Immature natural killer cell (primary cell): ENCODE measurements around the gene RGR. TPM values are rescaled to one million over a fixed set of nuclear protein-coding genes. Genes with fewer than 3 reads are reported as not detected.

Experiments used
- DNase-seq, 3 donors: peaks; one replicate each; pipeline ENCODE4 v3.0.0; 2022; ENCODE audit warnings: mixed read lengths in 1 of 3
- H3K27ac Mint-ChIP-seq, 6 donors: one replicate each; pipeline ENCODE4 v1.8.0; 2020; ENCODE audit warnings: mixed read lengths in 6 of 6, mild to moderate bottlenecking in 5 of 6, inconsistent platforms in 4 of 6, moderate library complexity in 3 of 6
- H3K27me3 Mint-ChIP-seq, 3 donors: one replicate each; pipeline ENCODE4 v1.8.0; 2020 to 2021; ENCODE audit warnings: low read depth in 3 of 3, mild to moderate bottlenecking in 3 of 3, mixed read lengths in 3 of 3, moderate library complexity in 3 of 3, inconsistent platforms in 1 of 3
- H3K36me3 Mint-ChIP-seq, 3 donors: one replicate each; pipeline ENCODE4 v1.8.0; 2020; ENCODE audit warnings: mixed read lengths in 3 of 3, inconsistent platforms in 2 of 3, mild to moderate bottlenecking in 2 of 3
- H3K4me1 Mint-ChIP-seq, 2 donors: one replicate each; pipeline ENCODE4 v1.8.0; 2020; ENCODE audit warnings: inconsistent platforms in 2 of 2, mild to moderate bottlenecking in 2 of 2, mixed read lengths in 2 of 2, moderate library complexity in 1 of 2
- H3K4me3 Mint-ChIP-seq, 5 donors: one replicate each; pipeline ENCODE4 v1.8.0; 2020; ENCODE audit warnings: mild to moderate bottlenecking in 5 of 5, mixed read lengths in 5 of 5, inconsistent platforms in 3 of 5, moderate library complexity in 3 of 5
- H3K9me3 Mint-ChIP-seq, 6 donors: one replicate each; pipeline ENCODE4 v1.8.0; 2020; ENCODE audit warnings: mild to moderate bottlenecking in 6 of 6, mixed read lengths in 6 of 6, inconsistent platforms in 4 of 6, moderate library complexity in 3 of 6
- polyA plus RNA-seq, 3 donors: library from polyadenylated mRNA; unstranded; fragments of 300-500 nt; fragmentation: Illumina TruSeq; gene quantifications; one replicate each; pipeline ENCODE4 v1.2.3, GENCODE V29; 2021

RGR gene
- polyA plus RNA-seq, 3 donors from 2014 or later: not detected

DNA sequence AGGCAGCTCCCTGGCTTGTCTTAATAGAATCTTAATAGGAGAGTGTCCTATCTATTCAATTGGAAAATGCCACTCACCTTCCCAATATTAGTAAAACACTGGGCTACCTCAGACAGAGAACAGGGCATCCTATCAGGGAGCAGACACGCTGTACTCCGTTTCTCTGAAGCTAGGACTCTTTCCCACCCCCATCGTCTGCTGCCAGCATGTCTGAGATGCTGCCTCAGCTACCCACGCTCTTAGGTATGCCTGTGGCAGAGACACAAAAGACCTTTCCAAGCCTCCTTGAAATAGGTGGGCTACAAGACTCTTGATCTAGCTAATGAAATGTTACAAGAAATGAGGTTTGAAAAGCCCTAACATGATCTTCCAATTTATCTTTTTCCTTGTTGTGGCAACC lies 17.0 kb upstream of the RGR start:
- peaks cover 0 to 16% (median 7%) of the 10 kb centered on the region in 3 donors for H3K27me3 Mint-ChIP-seq
- no peak overlapping the region for H3K4me3 Mint-ChIP-seq
- DNase-seq: no peak
- no peaks in the 10 kb centered on the region for H3K4me1 Mint-ChIP-seq
- H3K36me3 Mint-ChIP-seq: no peaks in the 10 kb centered on the region
- no peaks in the 10 kb centered on the region for H3K9me3 Mint-ChIP-seq
- no peak overlapping the region for H3K27ac Mint-ChIP-seq

DNA sequence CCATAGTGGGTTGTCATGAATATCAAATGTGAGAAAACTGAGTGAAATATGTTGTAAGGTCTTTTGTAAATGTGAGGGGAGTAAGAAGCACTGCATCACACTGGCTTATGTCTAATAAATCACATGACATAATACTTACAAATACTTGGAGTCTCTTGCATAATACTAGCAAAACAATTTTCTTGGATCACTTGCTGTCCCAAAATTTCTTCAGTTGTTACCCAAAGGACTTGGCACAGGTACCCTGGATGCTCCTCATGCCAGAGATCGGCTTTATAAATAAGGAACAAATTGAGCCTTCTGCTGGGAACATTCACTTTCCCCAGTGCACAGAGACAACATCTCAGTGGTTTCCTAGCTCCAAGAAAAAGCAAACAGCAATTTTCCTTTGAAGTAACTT lies 14.5 kb upstream of the RGR start:
- Mint-ChIP-seq H3K36me3 (no peaks in the 10 kb centered on the region), H3K4me1 (no peaks in the 10 kb centered on the region), H3K27me3 (peaks cover 0 to 12% (median 2%) of the 10 kb centered on the region in 3 donors), H3K9me3 (no peaks in the 10 kb centered on the region), H3K4me3 (no peak overlapping the region), H3K27ac (no peak overlapping the region)
- no peak for DNase-seq

DNA sequence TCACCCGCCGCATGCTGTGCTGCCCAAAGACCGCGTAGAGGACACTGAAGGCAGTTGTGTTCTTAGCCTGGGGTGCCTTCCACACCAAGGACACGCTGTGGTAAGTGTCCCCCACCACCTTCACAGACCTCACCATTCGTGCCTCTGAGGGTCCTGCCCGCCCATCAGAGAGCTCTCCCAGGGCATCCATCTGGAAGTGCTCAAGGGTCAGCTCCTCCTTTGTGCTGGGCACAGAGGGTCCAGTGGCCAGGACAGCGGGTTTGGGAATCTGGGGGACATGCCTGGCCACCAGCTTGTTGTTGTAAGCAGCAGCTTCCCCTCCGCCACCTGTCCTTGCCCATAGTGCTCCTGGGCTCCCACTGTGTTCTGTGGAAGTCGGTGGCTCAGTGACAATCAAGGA lies 12.5 kb upstream of the RGR start:
- no peak overlapping the region for H3K4me3 Mint-ChIP-seq
- peaks cover 2 to 9% (median 9%) of the 10 kb centered on the region in 3 donors for H3K27me3 Mint-ChIP-seq
- no peaks in the 10 kb centered on the region for H3K9me3 Mint-ChIP-seq
- H3K36me3 Mint-ChIP-seq: no peaks in the 10 kb centered on the region
- no peak overlapping the region for H3K27ac Mint-ChIP-seq
- DNase-seq: no peak
- H3K4me1 Mint-ChIP-seq: no peaks in the 10 kb centered on the region

DNA sequence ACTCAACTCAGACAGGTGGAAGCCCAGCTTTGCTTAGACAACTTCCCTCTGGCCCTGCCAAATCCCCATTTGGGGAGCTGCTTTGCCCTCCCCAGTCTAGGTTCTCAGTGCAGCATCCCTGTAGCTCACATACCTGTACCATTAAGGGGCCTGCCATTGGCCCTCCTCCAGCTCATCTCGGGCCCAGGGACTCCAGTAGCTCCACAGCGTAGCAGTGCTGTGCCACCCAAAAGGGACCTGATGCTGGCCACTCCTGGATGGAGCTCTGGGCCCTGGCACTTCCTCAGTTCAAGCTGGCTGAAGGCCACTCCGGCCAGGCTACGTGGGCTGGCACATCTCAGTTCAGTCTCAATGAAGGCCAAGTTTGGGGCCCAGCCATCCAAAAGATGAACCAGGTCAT lies 10.9 kb upstream of the RGR start:
- Mint-ChIP-seq H3K4me1 (no peaks in the 10 kb centered on the region), H3K36me3 (no peaks in the 10 kb centered on the region), H3K27me3 (peaks cover 2 to 11% (median 6%) of the 10 kb centered on the region in 3 donors), H3K27ac (no peak overlapping the region), H3K4me3 (no peak overlapping the region), H3K9me3 (no peaks in the 10 kb centered on the region)
- no peak for DNase-seq

DNA sequence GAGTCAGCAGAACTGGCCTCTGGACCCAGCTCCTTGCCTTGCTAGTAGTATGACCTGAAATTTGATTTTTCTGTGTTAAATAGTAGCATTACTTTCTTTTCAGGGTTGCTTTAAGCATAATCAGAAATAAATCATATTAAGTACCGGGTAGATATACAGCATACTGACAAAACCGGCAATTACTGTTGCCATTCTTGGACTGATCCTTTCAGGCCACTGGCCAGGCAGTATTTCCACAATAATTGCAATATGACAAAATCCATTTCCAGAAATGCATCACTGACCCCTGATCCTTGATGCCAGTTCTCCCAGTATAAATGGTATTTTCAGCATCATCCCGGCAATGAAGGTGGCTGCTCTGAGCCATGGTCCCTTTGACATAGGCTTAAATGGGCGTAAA lies 10.4 kb upstream of the RGR start:
- Mint-ChIP-seq H3K36me3 (no peaks in the 10 kb centered on the region), H3K4me3 (no peak overlapping the region), H3K4me1 (no peaks in the 10 kb centered on the region), H3K27ac (no peak overlapping the region), H3K27me3 (peaks cover 2 to 10% (median 6%) of the 10 kb centered on the region in 3 donors), H3K9me3 (no peaks in the 10 kb centered on the region)
- DNase-seq: no peak

DNA sequence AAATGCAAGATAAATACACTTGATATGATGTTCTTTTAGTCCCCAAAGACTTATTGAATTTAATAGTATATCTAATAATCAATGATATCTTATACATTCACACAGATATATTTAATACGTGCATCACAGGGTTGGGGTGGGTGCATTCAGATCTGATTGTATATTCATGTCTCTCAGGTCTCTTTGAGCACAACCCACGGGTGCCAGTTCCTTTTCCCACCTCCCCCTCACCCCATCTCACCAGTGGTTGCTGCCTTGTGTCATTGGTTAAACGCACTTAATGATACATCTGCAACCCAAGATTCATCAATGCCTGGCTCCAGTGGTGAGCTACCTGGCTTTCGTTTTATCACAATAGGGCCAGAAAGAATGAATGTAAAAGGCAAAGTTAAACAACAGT lies 9.8 kb upstream of the RGR start:
- Mint-ChIP-seq H3K9me3 (no peaks in the 10 kb centered on the region), H3K27me3 (peaks cover 2 to 10% (median 6%) of the 10 kb centered on the region in 3 donors), H3K36me3 (no peaks in the 10 kb centered on the region), H3K4me3 (no peak overlapping the region), H3K4me1 (no peaks in the 10 kb centered on the region), H3K27ac (no peak overlapping the region)
- DNase-seq: no peak

DNA sequence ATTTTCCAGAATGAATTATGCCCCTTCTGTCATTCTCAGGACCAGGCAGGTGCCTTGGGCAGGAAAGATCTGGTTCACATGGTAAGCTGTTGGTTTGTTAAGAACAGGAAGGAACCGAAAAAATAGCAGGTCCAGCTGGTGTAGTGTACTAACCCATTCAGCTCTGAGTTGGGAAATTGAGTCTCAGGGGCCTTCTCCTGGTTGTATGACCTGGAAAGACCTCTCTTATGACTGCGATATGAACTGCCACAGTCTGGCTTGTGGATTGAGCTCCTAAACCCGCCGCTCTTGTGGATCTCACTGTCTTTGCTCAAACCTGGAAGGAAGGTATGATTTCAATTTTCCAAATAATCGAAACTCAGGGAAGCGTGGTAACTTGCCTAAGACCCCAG lies 8.1 kb upstream of the RGR start:
- no peaks in the 10 kb centered on the region for H3K9me3 Mint-ChIP-seq
- H3K4me3 Mint-ChIP-seq: no peak overlapping the region
- H3K36me3 Mint-ChIP-seq: no peaks in the 10 kb centered on the region
- no peaks in the 10 kb centered on the region for H3K4me1 Mint-ChIP-seq
- DNase-seq: no peak
- no peak overlapping the region for H3K27ac Mint-ChIP-seq
- peaks cover 4 to 6% (median 6%) of the 10 kb centered on the region in 3 donors for H3K27me3 Mint-ChIP-seq

DNA sequence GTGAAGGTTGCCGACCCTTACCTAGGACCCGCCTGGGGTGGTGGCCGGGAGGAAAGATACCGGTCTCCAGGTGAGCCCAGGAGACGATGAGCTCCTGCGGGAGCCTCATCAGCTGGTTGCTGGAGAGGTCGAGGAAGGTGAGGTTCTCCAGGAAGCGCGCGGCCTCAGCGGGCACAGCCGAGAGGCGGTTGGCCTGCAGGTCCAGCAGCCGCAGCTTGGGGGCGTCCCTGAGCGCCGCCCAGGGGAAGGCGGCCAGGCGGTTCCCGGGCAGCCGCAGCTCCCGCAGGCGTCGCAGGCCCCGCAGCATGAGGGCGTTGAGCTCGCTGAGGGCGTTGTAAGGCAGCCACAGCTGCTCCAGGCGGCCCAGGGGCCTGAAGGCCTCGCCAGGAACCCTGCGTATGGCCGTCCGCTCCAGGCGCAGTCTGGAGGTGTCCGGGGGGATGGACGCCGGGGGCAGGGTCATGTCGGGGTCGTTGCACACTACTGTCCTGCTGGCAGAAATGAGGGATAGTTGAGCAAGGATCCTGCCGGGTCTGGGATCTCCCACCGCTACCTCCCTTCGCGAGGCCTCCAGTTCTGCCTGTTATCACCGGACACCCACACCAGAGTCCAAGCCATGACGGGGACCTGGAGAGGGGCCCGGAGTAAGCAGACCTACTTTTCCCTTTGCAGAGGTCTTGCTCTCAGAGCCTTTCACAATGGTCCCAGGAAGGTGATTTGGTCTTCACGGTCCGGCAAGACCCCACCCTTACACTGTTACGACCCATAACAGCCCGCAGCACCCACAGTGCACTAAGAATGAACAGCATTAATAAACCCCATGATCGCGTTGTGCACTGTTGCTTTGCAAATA lies 7.4 kb upstream of the RGR start:
- DNase-seq: no peak
- H3K4me3 Mint-ChIP-seq: no peak overlapping the region
- no peaks in the 10 kb centered on the region for H3K4me1 Mint-ChIP-seq
- no peaks in the 10 kb centered on the region for H3K9me3 Mint-ChIP-seq
- H3K36me3 Mint-ChIP-seq: no peaks in the 10 kb centered on the region
- peaks cover 4 to 6% (median 6%) of the 10 kb centered on the region in 3 donors for H3K27me3 Mint-ChIP-seq
- no peak overlapping the region for H3K27ac Mint-ChIP-seq

DNA sequence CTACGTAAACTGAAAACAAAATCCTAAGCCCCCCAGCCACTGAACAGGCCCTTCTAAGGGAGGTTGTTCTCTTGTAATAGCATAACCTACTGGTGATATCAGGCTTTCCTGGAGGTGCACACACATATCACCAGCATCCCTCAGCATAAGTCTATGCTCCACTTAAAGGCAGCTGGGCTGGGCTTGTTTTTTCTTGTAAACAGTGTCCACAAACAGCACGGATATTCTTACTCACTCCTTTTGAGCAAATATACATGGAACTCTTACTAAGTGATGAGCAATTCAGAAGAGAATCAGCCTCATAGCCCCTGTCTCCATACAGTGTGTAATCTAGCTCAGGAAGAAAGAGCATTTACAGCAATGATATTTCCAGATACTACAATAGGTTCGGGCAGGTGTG lies 5.9 kb upstream of the RGR start:
- H3K4me3 Mint-ChIP-seq: no peak overlapping the region
- no peak overlapping the region for H3K27ac Mint-ChIP-seq
- H3K27me3 Mint-ChIP-seq: peaks cover 4 to 6% (median 6%) of the 10 kb centered on the region in 3 donors
- no peaks in the 10 kb centered on the region for H3K36me3 Mint-ChIP-seq
- H3K4me1 Mint-ChIP-seq: no peaks in the 10 kb centered on the region
- DNase-seq: no peak
- H3K9me3 Mint-ChIP-seq: no peaks in the 10 kb centered on the region

DNA sequence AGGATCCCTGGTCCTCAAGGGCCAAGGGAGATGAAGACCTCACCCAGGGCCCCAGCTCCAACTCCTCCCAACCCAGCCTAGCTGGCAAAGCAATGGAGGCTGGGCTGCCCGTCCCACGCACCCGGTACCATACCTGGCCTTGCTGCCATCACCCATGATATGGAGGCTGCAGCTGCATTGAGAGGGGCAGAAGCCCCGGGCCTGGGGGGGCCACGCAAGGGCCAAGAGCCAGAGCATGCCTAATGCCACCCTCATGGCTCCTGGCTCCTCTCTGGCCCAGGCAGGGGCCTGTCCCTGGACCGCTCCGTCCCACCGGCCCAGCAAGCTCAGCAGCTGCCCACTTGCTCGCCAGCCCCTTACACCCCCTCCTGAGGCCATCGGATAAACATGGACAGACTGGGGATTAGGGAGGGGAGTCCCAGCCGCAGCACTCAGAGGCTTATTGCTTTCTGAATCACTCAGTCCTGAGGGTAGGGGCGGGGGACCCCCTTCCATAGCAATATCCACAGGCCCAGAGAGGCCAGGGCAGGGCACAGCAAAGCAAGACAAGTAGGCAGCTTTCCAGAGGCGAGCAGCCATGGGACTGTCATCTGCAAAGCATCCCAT lies 3.6 kb upstream of the RGR start, which contains the start of gene LRIT1:
LRIT1 (minus strand) TSS at position 362 of the 606 bp plus-strand sequence; CDS start at position 255, 107 bp downstream.
- peaks cover 5 to 9% (median 6%) of the 10 kb centered on the region in 3 donors for H3K27me3 Mint-ChIP-seq
- H3K27ac Mint-ChIP-seq: no peak within 1 kb of the TSS
- H3K4me3 Mint-ChIP-seq: no peak within 1 kb of the TSS

DNA sequence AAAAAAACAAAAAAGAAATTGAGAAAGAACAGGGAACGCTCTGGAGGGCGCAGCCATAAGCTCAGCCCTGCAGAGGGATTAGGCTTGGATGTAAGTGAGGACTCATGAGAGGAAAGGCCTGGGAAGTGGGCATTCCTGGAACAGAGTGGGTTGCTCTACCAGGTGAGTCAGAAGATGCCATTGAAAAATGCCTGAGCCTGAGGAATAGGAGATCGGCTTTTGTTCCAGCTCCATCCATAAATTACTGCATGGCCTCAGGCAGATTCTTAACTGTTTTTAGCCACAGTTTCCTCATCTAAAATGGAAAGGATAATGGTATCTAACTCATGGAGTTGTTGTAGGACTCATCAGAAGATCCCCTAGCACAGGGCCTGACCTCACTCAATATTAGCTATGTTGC lies 1.1 kb upstream of the RGR start:
- H3K27ac Mint-ChIP-seq: no peak overlapping the region
- H3K4me1 Mint-ChIP-seq: no peaks in the 10 kb centered on the region
- peaks cover 2 to 6% (median 3%) of the 10 kb centered on the region in 3 donors for H3K27me3 Mint-ChIP-seq
- no peaks in the 10 kb centered on the region for H3K9me3 Mint-ChIP-seq
- no peak for DNase-seq
- H3K36me3 Mint-ChIP-seq: no peaks in the 10 kb centered on the region
- H3K4me3 Mint-ChIP-seq: no peak overlapping the region

More for the DNA sequence above, 3.6 kb upstream of the RGR start, which contains the start of gene LRIT1:
- Mint-ChIP-seq H3K4me1 (no peaks in the 10 kb centered on the region), H3K9me3 (no peaks in the 10 kb centered on the region), H3K36me3 (no peaks in the 10 kb centered on the region)
- no peak for DNase-seq

DNA sequence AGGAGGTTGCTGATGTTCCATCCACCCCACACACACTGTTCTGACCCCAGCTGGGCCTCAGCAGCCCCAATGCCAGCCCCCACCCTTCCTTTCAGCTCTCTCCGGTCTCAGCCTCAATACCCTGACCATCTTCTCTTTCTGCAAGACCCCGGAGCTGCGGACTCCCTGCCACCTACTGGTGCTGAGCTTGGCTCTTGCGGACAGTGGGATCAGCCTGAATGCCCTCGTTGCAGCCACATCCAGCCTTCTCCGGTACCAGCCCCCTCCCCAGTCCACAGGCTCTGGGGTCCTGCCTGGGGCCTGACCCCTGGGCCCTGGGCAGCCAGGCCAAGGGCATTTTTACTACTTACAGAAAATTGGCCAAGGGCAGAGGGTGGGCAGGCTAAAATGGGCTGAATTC lies 2.6 kb downstream of the RGR start:
- DNase-seq: no peak
- H3K36me3 Mint-ChIP-seq: no peaks in the 10 kb centered on the region
- H3K27ac Mint-ChIP-seq: no peak overlapping the region
- H3K27me3 Mint-ChIP-seq: peaks cover 1 to 15% (median 4%) of the 10 kb centered on the region in 3 donors
- H3K9me3 Mint-ChIP-seq: peaks cover 0 to 3% (median 0%) of the 10 kb centered on the region in 6 donors
- H3K4me3 Mint-ChIP-seq: no peak overlapping the region
- H3K4me1 Mint-ChIP-seq: no peaks in the 10 kb centered on the region

DNA sequence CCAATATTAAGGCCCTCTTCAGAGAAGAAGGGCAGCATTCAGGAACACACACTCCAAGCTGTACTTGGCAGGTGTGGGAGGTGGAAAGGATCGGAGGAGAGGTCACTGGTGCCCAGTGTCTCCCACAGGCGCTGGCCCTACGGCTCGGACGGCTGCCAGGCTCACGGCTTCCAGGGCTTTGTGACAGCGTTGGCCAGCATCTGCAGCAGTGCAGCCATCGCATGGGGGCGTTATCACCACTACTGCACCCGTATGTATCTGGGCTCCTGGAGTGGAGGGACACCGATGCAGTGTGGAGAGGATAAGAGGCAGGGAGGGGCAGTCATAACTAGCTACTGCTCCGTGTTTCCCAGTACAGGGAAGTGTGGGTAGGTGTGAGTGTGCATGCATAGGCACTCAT lies 3.9 kb downstream of the RGR start:
- Mint-ChIP-seq H3K27ac (no peak overlapping the region), H3K9me3 (peaks cover 0 to 3% (median 0%) of the 10 kb centered on the region in 6 donors), H3K36me3 (no peaks in the 10 kb centered on the region), H3K4me1 (no peaks in the 10 kb centered on the region), H3K4me3 (no peak overlapping the region), H3K27me3 (peaks cover 1 to 15% (median 4%) of the 10 kb centered on the region in 3 donors)
- no peak for DNase-seq
